ENCODE results near the gene DMRT1. TPM values are rescaled to one million over a fixed set of nuclear protein-coding genes. Genes with fewer than 3 reads are reported as not detected.

DMRT1 gene
- polyA plus RNA-seq, 3 donors from 2014 or later = not detected

GRCh38 chr9:959105-959504, 117.6 kb downstream of the DMRT1 start:
- Mint-ChIP-seq H3K27ac (no peak overlapping the region), H3K36me3 (no peaks in the 10 kb centered on the region), H3K9me3 (no peaks in the 10 kb centered on the region), H3K4me1 (no peaks in the 10 kb centered on the region), H3K27me3 (ENCODE audit: low read depth in 3 of 3) (peaks cover 7 to 20% (median 10%) of the 10 kb centered on the region in 3 donors), H3K4me3 (no peak overlapping the region)
- no peak for DNase-seq

DNA sequence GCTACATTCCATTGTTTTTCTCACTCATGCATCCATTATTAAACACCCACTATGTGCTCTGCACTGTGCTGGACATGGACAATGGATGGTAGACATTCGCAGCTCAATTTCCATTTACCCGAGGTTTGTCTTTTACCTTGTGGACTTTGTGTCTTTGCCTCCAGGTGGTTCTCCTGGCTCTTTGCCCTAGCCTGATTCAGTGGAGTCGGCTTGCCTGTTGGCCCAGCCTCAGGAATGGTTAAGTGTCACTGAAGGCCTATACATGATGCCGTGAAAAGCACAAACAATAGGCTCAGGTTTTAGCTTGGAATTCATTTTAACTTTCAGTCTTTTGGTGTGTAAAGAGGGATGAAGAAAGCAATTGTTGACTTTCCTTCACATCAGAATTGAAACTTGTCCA, 118.4 kb downstream of the DMRT1 start:
- H3K27ac Mint-ChIP-seq = no peak overlapping the region
- no peak overlapping the region for H3K4me3 Mint-ChIP-seq
- no peak for DNase-seq
- H3K36me3 Mint-ChIP-seq = no peaks in the 10 kb centered on the region
- no peaks in the 10 kb centered on the region for H3K9me3 Mint-ChIP-seq
- H3K4me1 Mint-ChIP-seq = no peaks in the 10 kb centered on the region
- H3K27me3 Mint-ChIP-seq (ENCODE audit: low read depth in 3 of 3) = peaks cover 11 to 26% (median 13%) of the 10 kb centered on the region in 3 donors

GRCh38 chr9:962023-962422, 120.5 kb downstream of the DMRT1 start:
- Mint-ChIP-seq H3K9me3 (no peaks in the 10 kb centered on the region), H3K4me3 (no peak overlapping the region), H3K27me3 (ENCODE audit: low read depth in 3 of 3) (peaks cover 13 to 34% (median 22%) of the 10 kb centered on the region in 3 donors), H3K27ac (no peak overlapping the region), H3K4me1 (no peaks in the 10 kb centered on the region), H3K36me3 (no peaks in the 10 kb centered on the region)
- no peak for DNase-seq

DNA sequence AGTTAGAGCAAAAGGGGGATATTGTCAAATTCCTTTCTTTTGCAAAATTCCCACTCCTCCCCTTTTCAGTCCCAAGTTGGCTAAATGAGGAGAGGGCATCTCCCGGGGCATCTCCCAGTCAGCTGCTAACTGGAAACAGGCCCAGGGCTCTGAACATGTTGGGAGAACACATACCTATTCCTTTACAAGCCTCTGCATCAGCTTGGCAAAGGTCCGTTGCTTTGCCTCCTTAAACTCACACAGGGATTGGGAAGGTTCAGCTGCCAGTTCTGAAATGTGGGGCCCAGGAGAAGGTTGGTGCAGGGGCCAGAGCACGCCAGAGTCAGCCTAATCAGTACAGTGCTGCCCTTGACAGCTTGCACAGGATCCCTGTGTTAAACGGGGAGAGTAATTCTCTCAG, 124.0 kb downstream of the DMRT1 start:
- Mint-ChIP-seq H3K27ac (no peak overlapping the region), H3K9me3 (peaks cover 0 to 5% (median 0%) of the 10 kb centered on the region in 6 donors), H3K36me3 (no peaks in the 10 kb centered on the region), H3K27me3 (ENCODE audit: low read depth in 3 of 3) (peaks cover 25 to 60% (median 35%) of the 10 kb centered on the region in 3 donors), H3K4me3 (no peak overlapping the region), H3K4me1 (no peaks in the 10 kb centered on the region)
- no peak for DNase-seq

DNA sequence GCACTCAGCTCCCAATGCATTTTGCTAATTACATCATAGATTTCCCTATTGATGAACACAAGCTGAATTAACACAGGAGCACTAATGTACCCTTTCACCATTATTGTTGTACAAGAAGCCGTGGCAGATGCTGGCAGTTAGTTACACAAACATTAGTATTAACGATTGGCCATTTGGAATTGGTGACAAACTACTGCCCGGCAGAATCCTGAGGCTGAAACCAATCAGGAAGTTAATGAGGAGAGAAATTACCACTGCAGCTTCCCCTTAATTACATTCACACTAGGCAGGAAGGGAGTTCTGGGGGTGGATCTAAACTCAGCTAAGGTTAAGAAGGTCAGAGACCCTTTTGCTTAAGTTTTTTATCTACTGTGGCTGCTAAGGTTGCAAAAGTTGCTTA, 125.4 kb downstream of the DMRT1 start:
- DNase-seq = no peak
- H3K9me3 Mint-ChIP-seq = peaks cover 0 to 5% (median 0%) of the 10 kb centered on the region in 6 donors
- H3K4me1 Mint-ChIP-seq = peaks cover 0 to 1% of the 10 kb centered on the region in 2 donors
- H3K27ac Mint-ChIP-seq = no peak overlapping the region
- no peak overlapping the region for H3K4me3 Mint-ChIP-seq
- no peaks in the 10 kb centered on the region for H3K36me3 Mint-ChIP-seq
- H3K27me3 Mint-ChIP-seq (ENCODE audit: low read depth in 3 of 3) = peaks cover 25 to 52% (median 30%) of the 10 kb centered on the region in 3 donors

- Mint-ChIP-seq H3K4me3 (no peak overlapping the region), H3K9me3 (peaks cover 0 to 5% (median 0%) of the 10 kb centered on the region in 6 donors), H3K27me3 (ENCODE audit: low read depth in 3 of 3) (peaks cover 22 to 47% (median 33%) of the 10 kb centered on the region in 3 donors), H3K4me1 (peaks cover 0 to 1% of the 10 kb centered on the region in 2 donors), H3K36me3 (no peaks in the 10 kb centered on the region), H3K27ac (no peak overlapping the region)
- no peak for DNase-seq
Observed at GRCh38 chr9:967436-967835, 125.9 kb downstream of the DMRT1 start.

- Mint-ChIP-seq H3K9me3 (peaks cover 0 to 5% (median 0%) of the 10 kb centered on the region in 6 donors), H3K36me3 (no peaks in the 10 kb centered on the region), H3K4me1 (peaks cover 0 to 1% of the 10 kb centered on the region in 2 donors), H3K27me3 (ENCODE audit: low read depth in 3 of 3) (peaks cover 22 to 47% (median 33%) of the 10 kb centered on the region in 3 donors), H3K27ac (no peak overlapping the region), H3K4me3 (no peak overlapping the region)
- DNase-seq = no peak
Observed at GRCh38 chr9:967903-968641, 126.6 kb downstream of the DMRT1 start.

DNA sequence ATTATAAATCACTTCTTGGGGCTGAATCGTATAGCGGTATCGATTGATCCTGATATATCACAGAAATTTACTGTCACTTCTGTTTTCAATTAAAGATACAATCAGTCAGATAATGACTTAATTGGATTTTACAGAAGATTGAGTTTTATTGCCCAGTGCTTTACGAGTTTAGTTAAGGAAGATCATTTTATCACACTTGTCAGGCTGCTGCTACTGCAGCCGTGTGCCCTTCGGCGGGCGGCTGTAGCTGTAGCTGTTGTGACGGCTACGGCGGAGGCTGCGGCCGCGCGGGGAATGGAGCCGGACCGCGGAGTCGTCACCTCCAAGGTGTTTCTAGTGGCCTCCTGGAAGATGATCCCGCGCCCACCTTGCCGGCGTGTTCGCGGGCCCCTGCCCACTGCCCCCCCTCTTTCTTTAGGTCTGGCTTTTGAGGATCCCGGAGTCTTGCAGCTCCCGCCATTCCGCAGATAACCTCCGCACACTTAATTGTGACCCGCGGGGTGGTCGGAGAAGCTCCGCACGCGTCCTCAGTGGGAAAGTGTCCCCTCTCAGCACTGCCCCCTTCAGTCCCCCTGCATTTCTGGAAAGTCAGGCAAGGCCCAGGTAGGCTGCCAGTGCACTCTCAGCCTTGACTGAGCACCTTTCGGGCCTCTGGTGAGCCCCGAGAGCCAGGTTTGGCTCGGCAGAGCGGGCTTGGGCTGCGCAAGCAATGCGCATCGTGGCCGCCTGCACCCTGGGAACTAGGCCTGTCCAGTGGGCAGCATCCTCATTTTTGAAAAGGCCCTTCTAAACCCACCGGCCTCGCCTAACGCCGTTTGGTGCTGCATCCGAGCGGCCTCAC, 128.0 kb downstream of the DMRT1 start:
- peaks cover 0 to 8% (median 0%) of the 10 kb centered on the region in 6 donors for H3K9me3 Mint-ChIP-seq

DNA sequence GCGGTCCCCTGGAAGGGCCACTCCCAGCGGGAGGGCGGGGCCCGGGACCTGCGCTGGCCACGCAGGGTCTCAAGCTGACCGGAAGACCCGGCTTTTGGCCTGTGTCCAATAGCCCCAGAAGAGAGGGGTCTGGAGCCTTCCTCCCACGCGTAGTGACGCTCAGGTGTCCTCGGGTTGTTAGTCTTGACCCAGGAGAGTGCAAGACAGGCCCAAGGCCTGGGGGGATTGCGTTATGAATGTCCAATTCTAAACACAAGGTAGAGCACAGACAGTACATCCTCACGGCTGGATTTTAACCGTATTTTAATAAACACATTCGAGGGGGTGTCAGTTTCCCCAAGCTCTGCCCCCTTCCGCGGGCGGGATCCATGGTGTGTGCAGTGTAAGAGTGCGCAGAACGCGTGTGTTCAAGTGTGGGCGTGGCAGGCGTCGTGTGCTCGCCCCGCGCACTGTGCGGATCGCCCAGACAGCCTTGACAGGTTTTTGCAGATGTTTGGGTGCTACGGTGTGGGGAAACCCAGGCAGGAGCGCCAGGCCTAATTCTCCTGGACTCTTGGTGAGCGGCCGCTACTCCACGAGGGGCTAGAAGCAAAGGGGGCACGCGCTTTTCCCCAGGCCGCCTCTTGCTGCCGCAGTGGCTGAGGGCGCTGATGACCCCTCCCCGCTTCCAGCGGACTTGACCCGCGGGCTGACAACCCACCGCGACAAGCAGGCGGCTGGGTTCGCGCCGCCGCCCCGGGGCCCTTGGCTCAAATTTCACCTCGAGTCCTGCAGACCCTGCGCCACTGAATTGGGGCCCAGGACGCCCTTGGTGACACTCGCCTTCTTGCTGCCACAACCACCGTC, 128.9 kb downstream of the DMRT1 start:
- no peak overlapping the region for H3K27ac Mint-ChIP-seq
- H3K4me3 Mint-ChIP-seq = peak overlapping the region in 1 of 5 donors; percentile 70
- no peak for DNase-seq
- peaks cover 1 to 7% of the 10 kb centered on the region in 2 donors for H3K4me1 Mint-ChIP-seq
- H3K9me3 Mint-ChIP-seq = peaks cover 0 to 8% (median 0%) of the 10 kb centered on the region in 6 donors
- H3K27me3 Mint-ChIP-seq (ENCODE audit: low read depth in 3 of 3) = peaks cover 27 to 57% (median 48%) of the 10 kb centered on the region in 3 donors
- no peaks in the 10 kb centered on the region for H3K36me3 Mint-ChIP-seq

More for the DNA sequence above, 128.0 kb downstream of the DMRT1 start:
- H3K27me3 Mint-ChIP-seq (ENCODE audit: low read depth in 3 of 3) = peaks cover 26 to 50% (median 46%) of the 10 kb centered on the region in 3 donors
- no peak for DNase-seq
- H3K36me3 Mint-ChIP-seq = no peaks in the 10 kb centered on the region
- H3K4me1 Mint-ChIP-seq = peaks cover 1 to 7% of the 10 kb centered on the region in 2 donors
- no peak overlapping the region for H3K27ac Mint-ChIP-seq
- H3K4me3 Mint-ChIP-seq = peak overlapping the region in 1 of 5 donors; percentile 5

- DNase-seq = no peak
- Mint-ChIP-seq H3K9me3 (peaks cover 0 to 8% (median 0%) of the 10 kb centered on the region in 6 donors), H3K36me3 (no peaks in the 10 kb centered on the region), H3K27me3 (ENCODE audit: low read depth in 3 of 3) (peaks cover 32 to 56% (median 49%) of the 10 kb centered on the region in 3 donors), H3K27ac (no peak overlapping the region), H3K4me3 (peak overlapping the region in 2 of 5 donors; percentile 36 to 44), H3K4me1 (peaks cover 1 to 7% of the 10 kb centered on the region in 2 donors)
Observed at GRCh38 chr9:971901-972500, 130.5 kb downstream of the DMRT1 start.

- Mint-ChIP-seq H3K4me3 (peak overlapping the region in 2 of 5 donors; percentile 36 to 44), H3K27ac (no peak overlapping the region), H3K4me1 (peaks cover 1 to 7% of the 10 kb centered on the region in 2 donors), H3K36me3 (no peaks in the 10 kb centered on the region), H3K9me3 (peaks cover 0 to 6% (median 0%) of the 10 kb centered on the region in 6 donors), H3K27me3 (ENCODE audit: low read depth in 3 of 3) (peaks cover 28 to 49% (median 49%) of the 10 kb centered on the region in 3 donors)
- no peak for DNase-seq
Observed at GRCh38 chr9:972501-973294, 131.2 kb downstream of the DMRT1 start.

- Mint-ChIP-seq H3K4me3 (peak overlapping the region in 1 of 5 donors; percentile 28), H3K9me3 (peaks cover 0 to 6% (median 0%) of the 10 kb centered on the region in 6 donors), H3K27ac (no peak overlapping the region), H3K27me3 (ENCODE audit: low read depth in 3 of 3) (peaks cover 22 to 50% (median 49%) of the 10 kb centered on the region in 3 donors), H3K36me3 (no peaks in the 10 kb centered on the region), H3K4me1 (peaks cover 1 to 7% of the 10 kb centered on the region in 2 donors)
- DNase-seq = no peak
Observed at GRCh38 chr9:973295-973834, 131.9 kb downstream of the DMRT1 start.

Measured in immature natural killer cell (primary cell).